Measurements from ENCODE around the gene PTPRT.

PTPRT gene

DNA sequence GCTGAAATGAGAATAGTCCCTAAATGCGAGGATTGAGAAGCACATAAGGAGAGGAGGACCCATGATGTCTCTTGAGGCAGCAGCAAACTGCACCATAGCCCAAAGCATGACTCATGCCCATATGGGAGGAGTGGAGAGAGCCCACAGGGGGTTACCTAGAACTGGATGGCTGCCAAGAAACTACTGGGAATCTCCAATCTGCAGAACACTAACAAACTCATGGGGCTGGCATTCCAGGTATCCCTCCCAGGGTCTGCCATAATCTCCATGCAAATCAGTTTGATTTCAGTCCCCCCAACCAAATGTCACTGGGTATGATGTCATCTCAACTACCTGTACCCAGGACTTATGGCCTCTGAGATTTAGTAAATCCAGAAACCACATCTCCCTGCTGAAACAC lies 410.5 kb downstream of the PTPRT start:
- no peak for DNase-seq

DNA sequence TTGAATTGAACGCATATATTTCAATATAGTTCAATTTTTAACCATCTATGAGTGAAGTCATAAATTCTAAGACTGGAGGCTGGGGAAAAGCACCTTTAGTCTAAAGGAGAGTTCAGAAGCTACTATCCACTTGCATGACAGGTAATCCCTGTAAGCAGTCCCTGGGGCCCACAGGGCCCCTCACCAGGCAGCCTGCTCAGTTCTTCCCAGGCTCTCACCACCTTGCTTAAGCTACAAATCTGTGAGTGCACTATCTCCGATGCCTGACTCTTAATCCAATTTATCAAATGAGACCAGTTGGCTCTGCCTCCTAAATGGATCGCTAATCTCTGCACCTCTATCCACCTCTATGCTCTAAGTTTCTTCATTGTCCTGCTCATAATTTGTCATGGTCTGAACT lies 413.8 kb downstream of the PTPRT start:
- DNase-seq: no peak

- DNase-seq: no peak
These were observed 414.7 kb downstream of the PTPRT start for GRCh38 chr20:42775037-42775436.

- DNase-seq: no peak
These were observed 426.7 kb downstream of the PTPRT start for GRCh38 chr20:42763015-42763414.

DNA sequence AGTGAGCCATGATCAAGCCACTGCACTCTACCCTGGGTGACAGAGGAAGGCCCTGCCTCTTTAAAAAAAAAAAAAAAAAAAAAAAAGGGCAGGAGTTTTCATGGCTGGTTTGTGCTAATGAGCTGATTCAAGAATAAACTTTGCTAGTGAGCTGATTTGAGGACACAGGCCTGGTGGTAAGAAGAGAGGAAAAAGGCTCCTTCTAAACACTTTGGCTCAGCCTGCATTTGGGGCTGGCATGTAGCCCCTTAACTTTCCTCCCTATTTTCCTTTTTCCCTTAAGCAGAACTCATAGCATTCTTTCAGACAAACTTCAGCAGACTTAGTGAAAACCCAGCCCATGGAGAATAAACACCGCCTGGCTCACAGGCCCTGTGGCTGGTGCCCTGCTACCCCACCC lies 432.7 kb downstream of the PTPRT start:
- DNase-seq: no peak

DNA sequence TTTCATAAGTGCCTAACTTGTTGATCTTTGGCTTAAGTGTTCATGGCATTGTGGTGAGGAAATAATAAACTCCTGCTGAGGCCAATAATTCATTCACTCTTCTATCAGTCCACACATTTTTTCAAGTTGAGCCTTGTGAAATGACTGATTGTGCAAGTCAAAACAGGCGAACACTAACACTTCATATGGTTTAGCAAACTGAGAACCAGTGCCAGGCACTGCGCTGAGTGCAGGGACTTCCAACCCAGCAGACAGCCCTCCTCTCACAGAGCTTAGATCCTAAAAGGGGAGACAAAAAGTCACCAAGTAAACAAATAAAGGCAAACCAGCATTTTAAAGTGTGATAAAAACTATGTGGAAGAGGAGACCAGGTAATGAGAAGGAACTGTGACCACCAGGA lies 435.0 kb downstream of the PTPRT start:
- no peak for DNase-seq

DNA sequence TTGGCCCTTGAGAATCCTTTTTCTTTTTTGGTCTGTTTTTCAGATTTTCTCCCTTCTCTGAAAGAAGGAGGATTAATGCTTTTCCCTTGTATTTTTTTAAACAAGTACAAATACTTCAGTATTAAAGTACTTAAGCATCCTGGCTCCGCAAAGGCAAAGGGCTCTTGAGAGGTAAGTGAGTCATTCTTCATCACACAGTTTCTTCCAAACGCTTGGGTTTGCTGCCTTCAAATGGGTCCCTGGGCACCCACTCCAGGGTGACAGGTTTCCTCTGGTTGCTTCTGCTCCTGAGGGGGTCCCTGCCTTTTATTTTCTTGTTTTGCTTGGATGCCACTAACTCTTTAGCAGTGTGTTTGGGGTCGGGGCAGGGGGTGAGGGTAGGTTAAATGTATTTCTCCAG lies 437.1 kb downstream of the PTPRT start:
- DNase-seq: no peak

- DNase-seq: no peak
These were observed 440.1 kb downstream of the PTPRT start for GRCh38 chr20:42749556-42749955.

DNA sequence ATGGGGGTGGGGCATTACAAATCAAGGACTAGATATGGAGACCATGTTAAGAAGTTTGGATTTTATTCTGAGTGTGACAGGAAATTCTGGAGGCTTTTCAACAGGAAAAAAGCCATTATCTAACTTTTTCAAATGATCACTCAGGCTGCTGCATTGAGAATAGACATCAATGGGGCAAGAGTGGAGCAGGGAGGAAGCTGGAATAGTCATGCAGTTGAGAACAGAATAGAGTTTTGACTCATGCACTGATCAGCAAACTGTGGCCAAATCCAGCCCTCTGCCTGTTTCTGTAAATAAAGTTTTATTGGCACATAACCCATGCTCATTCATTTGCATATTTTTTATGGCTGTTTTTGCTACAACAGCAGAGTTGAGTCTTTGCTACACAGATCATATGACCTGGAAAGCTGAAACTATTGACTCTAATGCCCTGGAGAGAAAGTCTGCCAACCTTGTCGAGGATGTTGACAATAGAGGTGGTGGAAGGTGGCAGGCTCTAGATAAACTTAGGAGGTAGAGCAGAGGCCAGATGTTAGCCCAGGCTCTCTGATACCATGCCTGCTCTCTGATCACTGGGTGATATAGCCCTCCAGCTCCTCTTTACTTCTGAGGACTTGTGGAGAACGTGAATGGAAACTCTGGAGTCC lies 441.8 kb downstream of the PTPRT start:
- no peak for DNase-seq

GRCh38 chr20:42744756-42745465 lies 444.8 kb downstream of the PTPRT start:
- DNase-seq: no peak

GRCh38 chr20:42742926-42743325 lies 446.8 kb downstream of the PTPRT start:
- no peak for DNase-seq

DNA sequence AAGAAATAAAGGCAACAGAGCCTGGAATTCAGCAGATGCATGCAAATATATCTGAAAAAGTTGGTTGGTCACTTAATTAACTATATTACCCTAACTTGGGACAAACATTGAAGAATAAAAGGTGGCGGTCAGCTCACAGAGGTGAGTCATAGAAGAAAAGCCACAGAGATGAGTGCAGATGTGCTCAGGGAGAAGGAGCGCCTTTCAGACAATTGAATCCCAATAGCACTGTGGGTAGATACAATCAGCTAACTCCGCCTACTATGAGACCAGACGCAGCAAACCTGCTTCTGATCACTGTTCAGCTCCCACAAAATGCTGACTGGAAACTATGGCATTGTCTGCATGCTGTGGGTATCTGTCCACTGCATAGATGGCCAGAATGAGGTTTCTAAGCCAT lies 447.8 kb downstream of the PTPRT start:
- DNase-seq: no peak

DNA sequence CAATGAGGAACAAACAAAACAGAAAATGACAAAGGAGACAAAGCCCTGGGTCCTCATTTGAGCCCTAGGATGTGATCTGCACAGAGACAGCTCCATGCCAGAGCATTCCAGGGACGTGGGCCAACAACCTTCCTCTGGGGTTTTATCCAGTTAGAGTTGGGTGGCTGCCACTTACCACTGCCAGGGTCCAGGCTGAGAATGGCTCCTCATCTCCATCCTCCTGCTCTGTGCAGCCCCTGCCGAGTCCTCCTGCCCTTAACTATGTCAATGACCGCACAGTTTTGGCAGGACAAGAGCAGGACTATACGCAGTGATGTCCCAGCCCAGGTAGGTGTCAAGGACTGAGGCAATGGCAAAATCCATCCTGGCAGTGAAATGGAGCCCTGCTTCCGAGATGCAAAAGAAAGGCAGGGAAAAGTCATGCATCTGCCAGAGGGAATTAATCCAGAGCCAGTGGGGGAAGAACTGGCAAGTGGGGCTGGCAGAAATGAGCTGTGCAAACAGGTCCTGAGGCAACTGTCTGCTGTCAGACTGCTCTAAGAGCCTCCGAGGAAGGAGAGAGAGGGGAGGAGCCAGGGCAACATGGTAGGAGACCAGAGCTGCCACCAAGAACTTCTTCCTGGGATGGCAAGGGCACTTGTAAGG lies 449.4 kb downstream of the PTPRT start:
- DNase-seq: no peak

- DNase-seq: no peak
These were observed 450.0 kb downstream of the PTPRT start for GRCh38 chr20:42739683-42740082.

GRCh38 chr20:42735539-42735938 lies 454.2 kb downstream of the PTPRT start:
- no peak for DNase-seq

DNA sequence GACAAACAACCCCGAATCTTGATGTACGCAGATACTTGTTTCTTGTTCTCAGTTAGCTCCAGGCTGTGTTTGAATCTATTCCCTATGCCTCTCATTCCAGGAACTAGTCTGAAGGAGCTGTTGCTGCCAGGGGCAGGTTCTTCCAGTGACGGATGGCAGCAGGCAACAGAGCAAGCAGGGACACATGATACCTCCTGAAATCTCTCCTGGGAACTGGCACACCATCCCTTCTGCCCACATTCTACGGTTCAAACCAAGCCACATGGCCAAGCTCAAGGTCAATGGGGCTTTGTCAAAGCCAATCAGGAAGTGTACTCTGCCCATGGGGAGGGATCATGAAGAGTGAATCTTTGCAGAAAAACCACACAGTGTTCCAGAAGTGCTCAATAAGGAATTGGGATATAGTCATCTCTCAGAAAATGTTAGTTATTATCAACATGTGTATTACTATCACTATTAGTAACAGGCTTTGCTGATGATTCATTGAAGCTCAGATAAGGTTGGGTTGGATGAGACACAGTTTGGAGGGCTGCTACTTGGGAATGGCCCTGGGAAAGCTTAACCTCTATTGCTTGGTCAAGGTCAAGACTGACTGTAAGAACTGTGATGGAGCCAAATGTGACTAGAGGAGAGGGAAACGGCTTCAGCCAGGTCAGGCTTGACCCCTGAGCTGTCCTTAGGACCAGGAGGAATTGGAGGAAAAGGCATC lies 454.9 kb downstream of the PTPRT start:
- DNase-seq: no peak

DNA sequence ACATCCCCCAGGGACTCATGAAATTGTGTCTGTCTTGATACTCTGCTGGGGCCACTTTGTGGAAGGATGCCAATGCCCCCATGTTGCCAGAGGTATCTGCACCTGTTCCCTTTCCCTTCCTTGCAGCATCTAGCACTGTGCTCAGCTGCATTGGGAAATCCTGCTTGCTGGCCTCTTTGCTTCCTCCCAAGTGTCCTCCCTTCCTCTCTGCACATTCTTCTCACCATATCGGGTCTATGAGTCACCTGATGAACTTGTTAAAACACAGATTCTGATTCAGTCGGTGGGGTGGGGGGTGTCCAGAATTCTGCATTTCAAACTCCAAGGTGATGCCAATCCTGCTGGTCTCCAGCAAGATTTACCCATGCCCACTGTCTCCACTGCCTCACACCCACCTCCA lies 467.8 kb downstream of the PTPRT start:
- DNase-seq: no peak

- DNase-seq: no peak
These were observed 475.2 kb downstream of the PTPRT start for GRCh38 chr20:42714298-42715141.

GRCh38 chr20:42708266-42708665 lies 481.4 kb downstream of the PTPRT start:
- DNase-seq: no peak

DNA sequence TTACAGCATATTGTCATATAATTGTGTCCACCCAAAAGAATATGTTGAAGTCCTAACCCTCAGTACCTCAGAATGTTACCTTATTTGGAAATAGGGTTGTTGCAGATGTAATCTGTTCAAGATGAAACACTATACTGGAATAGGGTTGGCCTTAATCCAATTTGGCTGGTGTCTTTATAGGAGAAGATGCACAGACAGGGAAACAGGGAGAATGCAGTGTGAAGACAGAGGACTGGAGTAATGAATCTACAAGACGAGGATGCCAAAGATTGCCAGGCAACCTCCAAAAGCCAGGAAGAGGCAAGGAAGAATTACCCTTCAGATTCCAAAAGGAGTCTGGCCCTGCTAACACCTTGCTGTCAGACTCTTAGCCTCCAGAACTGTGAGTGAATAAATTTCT lies 482.9 kb downstream of the PTPRT start:
- no peak for DNase-seq

DNA sequence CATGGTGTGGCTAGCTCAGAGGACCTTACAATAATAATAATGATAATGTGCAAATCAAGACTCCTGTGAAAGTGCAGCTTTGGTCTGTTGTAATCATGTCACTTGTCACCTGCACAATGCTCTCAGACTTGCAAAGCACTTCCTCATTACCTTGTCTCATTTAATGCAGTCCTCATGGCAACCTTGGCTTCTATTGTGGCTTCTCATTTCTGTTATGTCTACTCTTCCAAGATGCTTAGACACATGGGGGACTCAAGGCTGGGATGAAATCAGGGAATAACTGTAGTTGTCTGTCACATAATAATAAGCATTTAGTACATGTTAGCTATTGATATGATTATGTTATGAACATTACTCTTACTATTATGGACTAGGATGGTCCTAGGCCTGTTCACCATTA lies 484.2 kb downstream of the PTPRT start:
- DNase-seq: no peak

GRCh38 chr20:42703744-42704143 lies 486.0 kb downstream of the PTPRT start:
- DNase-seq: no peak

DNA sequence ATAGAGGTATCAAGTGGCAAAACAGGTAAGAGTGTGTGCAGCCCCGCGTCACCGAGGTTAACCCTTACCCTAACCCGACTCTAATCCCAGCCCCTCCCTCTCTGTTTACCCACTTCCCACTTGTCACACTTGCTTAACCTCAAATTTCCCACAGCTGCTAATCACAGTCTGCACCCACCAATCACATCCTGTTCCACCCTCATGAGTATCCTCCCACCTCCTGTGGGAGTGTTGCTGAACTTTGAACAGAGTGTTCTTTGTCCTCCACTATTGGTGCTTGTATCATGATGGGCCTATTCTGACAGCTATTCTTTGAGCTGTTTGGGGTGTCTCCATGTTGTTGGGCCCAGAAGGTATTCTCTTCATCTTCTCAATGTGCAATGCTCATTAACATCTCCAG lies 487.8 kb downstream of the PTPRT start:
- no peak for DNase-seq

All from Kasumi-1 (cell line).